NCI-H1092 treated with DMSO at 0.1 percent for 48 hours (cell line): Measurements from ENCODE around the gene ATG4C.
"Not testable (repeated sequence)": the region's sequence is repeated elsewhere in the genome, so short reads cannot be mapped to it uniquely, and the experiment has no call there.

ENCODE experiments used
- DNase-seq: peaks from one replicate; lab custom pipeline; 2025; lab: John Stamatoyannopoulos, UW

ATG4C gene

GRCh38 chr1:62783736-62784508 lies at the start of gene ATG4C:
Gene ATG4C, plus strand, starts transcription at chr1:62784132. Its CDS starts 19,655 bp downstream, at chr1:62803787.
- DNase-seq, result peak; percentile 93

- DNase-seq, result no peak
These were observed 48.3 kb upstream of the ATG4C start for GRCh38 chr1:62735491-62736171.

- DNase-seq, result not testable (repeated sequence)
These were observed 43.2 kb upstream of the ATG4C start for GRCh38 chr1:62740701-62741100.

GRCh38 chr1:62744611-62745577 lies 39.0 kb upstream of the ATG4C start:
- DNase-seq, result no peak

GRCh38 chr1:62746086-62746808 lies 37.7 kb upstream of the ATG4C start:
- DNase-seq, result peak; percentile 16

GRCh38 chr1:62746809-62747138 lies 37.2 kb upstream of the ATG4C start:
- no peak for DNase-seq

GRCh38 chr1:62753031-62753965 lies 30.6 kb upstream of the ATG4C start:
- DNase-seq, result no peak

GRCh38 chr1:62754938-62755337 lies 29.0 kb upstream of the ATG4C start:
- DNase-seq, result not testable (repeated sequence)

GRCh38 chr1:62756255-62756884 lies 27.6 kb upstream of the ATG4C start:
- not testable (repeated sequence) for DNase-seq

GRCh38 chr1:62759232-62759875 lies 24.6 kb upstream of the ATG4C start:
- DNase-seq, result not testable (repeated sequence)

- not testable (repeated sequence) for DNase-seq
These were observed 23.7 kb upstream of the ATG4C start for GRCh38 chr1:62760021-62760782.

GRCh38 chr1:62761223-62761870 lies 22.6 kb upstream of the ATG4C start:
- DNase-seq, result not testable (repeated sequence)

- DNase-seq, result not testable (repeated sequence)
These were observed 21.9 kb upstream of the ATG4C start for GRCh38 chr1:62762027-62762426.

- DNase-seq, result no peak
These were observed 18.0 kb upstream of the ATG4C start for GRCh38 chr1:62765981-62766380.

- DNase-seq, result not testable (repeated sequence)
These were observed 15.4 kb upstream of the ATG4C start for GRCh38 chr1:62768551-62768950.

- no peak for DNase-seq
These were observed 11.2 kb upstream of the ATG4C start for GRCh38 chr1:62772607-62773295.

- no peak for DNase-seq
These were observed 9.9 kb upstream of the ATG4C start for GRCh38 chr1:62774006-62774405.
